Neural progenitor cell (in vitro differentiated cells): ENCODE measurements around the gene TK2. TPM values are rescaled to one million over a fixed set of nuclear protein-coding genes. Genes with fewer than 3 reads are reported as not detected.

ENCODE experiments used
- DNase-seq: peaks from one replicate; pipeline ENCODE4 v3.0.0-alpha.2; 2016; ENCODE audit warnings: low spot score
- H2AFZ ChIP-seq: fragments of 200-600 bp; sonication (generic); replicated peaks from 2 replicates; pipeline ENCODE4 v1.6.1; 2016; ENCODE audit warnings: antibody characterized with exemption
- H3F3A ChIP-seq: fragments of 200-600 bp; sonication (generic); 2 replicates; pipeline ENCODE4 v1.6.1; 2016; ENCODE audit warnings: antibody characterized with exemption, low read depth
- H3K27ac ChIP-seq: fragments of 200-600 bp; sonication (generic); 2 replicates; pipeline ENCODE4 v1.5.1; 2016; ENCODE audit warnings: mild to moderate bottlenecking
- H3K27me3 ChIP-seq: fragments of 200-600 bp; sonication (generic); 2 replicates; pipeline ENCODE4 v1.6.1; 2016; ENCODE audit warnings: mild to moderate bottlenecking, moderate library complexity
- H3K36me3 ChIP-seq: fragments of 200-600 bp; sonication (generic); 2 replicates; pipeline ENCODE4 v1.5.1; 2016
- H3K4me1 ChIP-seq: fragments of 200-600 bp; sonication (generic); 2 replicates; pipeline ENCODE4 v1.6.1; 2016; ENCODE audit warnings: mixed run types
- H3K4me2 ChIP-seq: fragments of 200-600 bp; sonication (generic); 2 replicates; pipeline ENCODE4 v1.6.1; 2016
- H3K4me3 ChIP-seq: fragments of 200-600 bp; sonication (generic); 2 replicates; pipeline ENCODE4 v1.5.1; 2016
- H3K79me2 ChIP-seq: fragments of 200-600 bp; sonication (generic); 2 replicates; pipeline ENCODE4 v1.6.1; 2016; ENCODE audit warnings: low read depth
- H3K9ac ChIP-seq: fragments of 200-600 bp; sonication (generic); 2 replicates; pipeline ENCODE4 v1.6.1; 2016
- H3K9me3 ChIP-seq: fragments of 200-600 bp; sonication (generic); 2 replicates; pipeline ENCODE4 v1.5.1; 2016; ENCODE audit warnings: low read depth
- H4K20me1 ChIP-seq: fragments of 200-600 bp; sonication (generic); 2 replicates; pipeline ENCODE4 v1.6.1; 2016; ENCODE audit warnings: low read depth
- H3K27ac Mint-ChIP-seq: 3 replicates; pipeline ENCODE4 v1.8.0; 2021; ENCODE audit warnings: mixed read lengths
- H3K27me3 Mint-ChIP-seq: 2 replicates; pipeline ENCODE4 v1.8.0; 2022; ENCODE audit warnings: low read depth, mild to moderate bottlenecking, inconsistent platforms, moderate library complexity, mixed read lengths; ENCODE audit not compliant: insufficient read depth
- H3K36me3 Mint-ChIP-seq: 3 replicates; pipeline ENCODE4 v1.8.0; 2021; ENCODE audit warnings: mixed read lengths
- H3K4me1 Mint-ChIP-seq: 3 replicates; pipeline ENCODE4 v1.8.0; 2021; ENCODE audit warnings: mixed read lengths
- H3K4me3 Mint-ChIP-seq: 3 replicates; pipeline ENCODE4 v1.8.0; 2021; ENCODE audit warnings: mild to moderate bottlenecking, moderate library complexity, mixed read lengths
- H3K9me3 Mint-ChIP-seq: 3 replicates; pipeline ENCODE4 v1.8.0; 2020; ENCODE audit warnings: mixed read lengths
- CTCF ChIP-seq: fragments of 200-600 bp; sonication (generic); IDR thresholded peaks from 2 replicates; pipeline ENCODE4 v1.5.1; 2017; ENCODE audit warnings: antibody characterized with exemption, mild to moderate bottlenecking
- EZH2 ChIP-seq: fragments of 200-600 bp; sonication (generic); IDR thresholded peaks from 2 replicates; pipeline ENCODE4 v1.6.1; 2017; ENCODE audit warnings: antibody characterized with exemption, mild to moderate bottlenecking, moderate library complexity
- EZH2phosphoT487 ChIP-seq: fragments of 200-600 bp; sonication (generic); IDR thresholded peaks from 2 replicates; pipeline ENCODE4 v1.6.1; 2017; ENCODE audit warnings: antibody characterized with exemption
- total RNA-seq: library from RNA; depleted of rRNA; stranded (reverse); fragments of >200 nt; gene quantifications from 2 replicates; pipeline ENCODE4 v1.2.3, GENCODE V29; 2015; ENCODE audit warnings: low replicate concordance

Gene TK2
- total RNA-seq, 1 donor from 2014 or later, result 7.3 TPM

- Histone ChIP-seq H3K9me3 (no peaks in the 10 kb centered on the region), H3K9ac (no peak overlapping the region), H2AFZ (no peak overlapping the region), H3F3A (no peaks in the 10 kb centered on the region), H3K4me2 (no peak overlapping the region), H4K20me1 (no peaks in the 10 kb centered on the region), H3K27ac (no peak overlapping the region), H3K36me3 (no peaks in the 10 kb centered on the region), H3K4me1 (no peaks in the 10 kb centered on the region), H3K4me3 (no peak overlapping the region), H3K79me2 (no peaks in the 10 kb centered on the region), H3K27me3 (no peaks in the 10 kb centered on the region)
- no peak overlapping the region for H3K4me3 Mint-ChIP-seq
- no peak overlapping the region for H3K27ac Mint-ChIP-seq
- no peaks in the 10 kb centered on the region for H3K9me3 Mint-ChIP-seq
- TF ChIP-seq CTCF (no peak), EZH2phosphoT487 (no peak), EZH2 (no peak)
- H3K27me3 Mint-ChIP-seq, result peaks cover 3% of the 10 kb centered on the region
- no peak for DNase-seq
- H3K4me1 Mint-ChIP-seq, result peaks cover 3% of the 10 kb centered on the region
- peaks cover 13% of the 10 kb centered on the region for H3K36me3 Mint-ChIP-seq
Observed at GRCh38 chr16:66534376-66534799, 15.5 kb downstream of the TK2 start.

GRCh38 chr16:66529475-66529874 is 20.4 kb downstream of the TK2 start:
- no peak overlapping the region for H2AFZ ChIP-seq
- no peak for DNase-seq
- H3K9ac ChIP-seq, result no peak overlapping the region
- H3K4me3 ChIP-seq, result no peak overlapping the region
- peaks cover 2% of the 10 kb centered on the region for H3K27me3 Mint-ChIP-seq
- H4K20me1 ChIP-seq, result no peaks in the 10 kb centered on the region
- H3K4me2 ChIP-seq, result no peak overlapping the region
- no peak overlapping the region for H3K4me3 Mint-ChIP-seq
- no peaks in the 10 kb centered on the region for H3K4me1 Mint-ChIP-seq
- H3K9me3 Mint-ChIP-seq, result no peaks in the 10 kb centered on the region
- H3K36me3 Mint-ChIP-seq, result peaks cover 7% of the 10 kb centered on the region
- no peaks in the 10 kb centered on the region for H3K36me3 ChIP-seq
- no peaks in the 10 kb centered on the region for H3K9me3 ChIP-seq
- no peak overlapping the region for H3K27ac Mint-ChIP-seq
- no peaks in the 10 kb centered on the region for H3K79me2 ChIP-seq
- no peaks in the 10 kb centered on the region for H3K27me3 ChIP-seq
- no peaks in the 10 kb centered on the region for H3K4me1 ChIP-seq
- H3K27ac ChIP-seq, result no peak overlapping the region
- TF ChIP-seq EZH2, result no peak
- no peak for TF ChIP-seq EZH2phosphoT487
- no peak for TF ChIP-seq CTCF
- no peaks in the 10 kb centered on the region for H3F3A ChIP-seq

GRCh38 chr16:66528294-66528693 is 21.6 kb downstream of the TK2 start:
- Histone ChIP-seq H3K4me2 (no peak overlapping the region), H2AFZ (no peak overlapping the region), H3K27ac (no peak overlapping the region), H3K79me2 (no peaks in the 10 kb centered on the region), H4K20me1 (no peaks in the 10 kb centered on the region), H3K4me1 (no peaks in the 10 kb centered on the region), H3K36me3 (no peaks in the 10 kb centered on the region), H3K9ac (no peak overlapping the region), H3K27me3 (no peaks in the 10 kb centered on the region), H3K9me3 (no peaks in the 10 kb centered on the region), H3F3A (no peaks in the 10 kb centered on the region), H3K4me3 (no peak overlapping the region)
- no peaks in the 10 kb centered on the region for H3K4me1 Mint-ChIP-seq
- no peak for TF ChIP-seq CTCF
- no peak for TF ChIP-seq EZH2
- no peak for TF ChIP-seq EZH2phosphoT487
- H3K27me3 Mint-ChIP-seq, result no peaks in the 10 kb centered on the region
- no peak for DNase-seq
- peaks cover 7% of the 10 kb centered on the region for H3K36me3 Mint-ChIP-seq
- no peak overlapping the region for H3K4me3 Mint-ChIP-seq
- no peaks in the 10 kb centered on the region for H3K9me3 Mint-ChIP-seq
- no peak overlapping the region for H3K27ac Mint-ChIP-seq
